ENCODE data around the gene MUCL3. TPM values are rescaled to one million over a fixed set of nuclear protein-coding genes. Genes with fewer than 3 reads are reported as not detected.
"Not testable (repeated sequence)": the region's sequence is repeated elsewhere in the genome, so short reads cannot be mapped to it uniquely, and the experiment has no call there.

The MUCL3 gene
- total RNA-seq, 1 donor from 2014 or later: not detected

- H3K27ac Mint-ChIP-seq (ENCODE audit: unreplicated experiment): no peak overlapping the region
- peaks cover 5% of the 10 kb centered on the region for H3K27me3 Mint-ChIP-seq (ENCODE audit: unreplicated experiment)
- no peak overlapping the region for H3K4me3 Mint-ChIP-seq (ENCODE audit: unreplicated experiment)
- TF ChIP-seq CTCF (IDR thresholded peaks at IDR 0.05): no peak
- no peak for DNase-seq (ENCODE audit: extremely low spot score, unreplicated experiment)
- no peaks in the 10 kb centered on the region for H3K4me1 Mint-ChIP-seq (ENCODE audit: unreplicated experiment)
- no peaks in the 10 kb centered on the region for H3K36me3 Mint-ChIP-seq (ENCODE audit: unreplicated experiment)
- H3K9me3 Mint-ChIP-seq (ENCODE audit: unreplicated experiment): no peaks in the 10 kb centered on the region
Observed at GRCh38 chr6:30998785-30999184, 58.0 kb downstream of the MUCL3 start.

- H3K4me3 Mint-ChIP-seq (ENCODE audit: unreplicated experiment); H3K27ac Mint-ChIP-seq (ENCODE audit: unreplicated experiment); H3K9me3 Mint-ChIP-seq (ENCODE audit: unreplicated experiment); DNase-seq (ENCODE audit: extremely low spot score, unreplicated experiment); H3K4me1 Mint-ChIP-seq (ENCODE audit: unreplicated experiment); H3K36me3 Mint-ChIP-seq (ENCODE audit: unreplicated experiment): not testable (repeated sequence)
- peaks cover 13% of the 10 kb centered on the region for H3K27me3 Mint-ChIP-seq (ENCODE audit: unreplicated experiment)
Observed at GRCh38 chr6:31000067-31000860, 59.5 kb downstream of the MUCL3 start.

- Mint-ChIP-seq H3K27ac (ENCODE audit: unreplicated experiment) (no peak overlapping the region), H3K9me3 (ENCODE audit: unreplicated experiment) (no peaks in the 10 kb centered on the region)
- TF ChIP-seq CTCF (IDR thresholded peaks at IDR 0.05): no peak
Observed at GRCh38 chr6:31001281-31001888, 60.6 kb downstream of the MUCL3 start.

GRCh38 chr6:31002471-31002870 lies 61.7 kb downstream of the MUCL3 start:
- no peak overlapping the region for H3K27ac Mint-ChIP-seq (ENCODE audit: unreplicated experiment)
- no peak for TF ChIP-seq CTCF (IDR thresholded peaks at IDR 0.05)
- no peak for DNase-seq (ENCODE audit: extremely low spot score, unreplicated experiment)
- H3K36me3 Mint-ChIP-seq (ENCODE audit: unreplicated experiment): no peaks in the 10 kb centered on the region
- H3K4me3 Mint-ChIP-seq (ENCODE audit: unreplicated experiment): no peak overlapping the region
- peaks cover 3% of the 10 kb centered on the region for H3K4me1 Mint-ChIP-seq (ENCODE audit: unreplicated experiment)
- no peaks in the 10 kb centered on the region for H3K9me3 Mint-ChIP-seq (ENCODE audit: unreplicated experiment)
- H3K27me3 Mint-ChIP-seq (ENCODE audit: unreplicated experiment): peaks cover 17% of the 10 kb centered on the region

More at GRCh38 chr6:31001281-31001888, 60.6 kb downstream of the MUCL3 start:
- no peaks in the 10 kb centered on the region for H3K4me1 Mint-ChIP-seq (ENCODE audit: unreplicated experiment)
- no peaks in the 10 kb centered on the region for H3K36me3 Mint-ChIP-seq (ENCODE audit: unreplicated experiment)
- H3K27me3 Mint-ChIP-seq (ENCODE audit: unreplicated experiment): peaks cover 17% of the 10 kb centered on the region
- H3K4me3 Mint-ChIP-seq (ENCODE audit: unreplicated experiment): no peak overlapping the region
- no peak for DNase-seq (ENCODE audit: extremely low spot score, unreplicated experiment)

Other genes with a start within 250 kb of the MUCL3 start
- 28.1 and 31.5 TPM in 2 replicates for gene NRM, start 250.0 kb upstream of the MUCL3 start, total RNA-seq
- gene MDC1, start 223.7 kb upstream of the MUCL3 start, total RNA-seq: 37.7 and 40.1 TPM in 2 replicates
- 725 and 729 TPM in 2 replicates for gene TUBB, start 220.6 kb upstream of the MUCL3 start, total RNA-seq
- gene FLOT1, start 198.3 kb upstream of the MUCL3 start, total RNA-seq: 86.8 and 88.1 TPM in 2 replicates
- 395 and 418 TPM in 2 replicates for gene IER3, start 196.4 kb upstream of the MUCL3 start, total RNA-seq
- gene DDR1, start 56.5 kb upstream of the MUCL3 start, total RNA-seq: 130 and 146 TPM in 2 replicates
- gene GTF2H4, start 32.8 kb upstream of the MUCL3 start, total RNA-seq: 35.5 and 39.3 TPM in 2 replicates
- gene VARS2, start 26.7 kb upstream of the MUCL3 start, total RNA-seq: 44.0 and 46.4 TPM in 2 replicates
- gene SFTA2, start 8.8 kb upstream of the MUCL3 start, total RNA-seq: not detected in 2 replicates
- gene MUC21, start 42.7 kb downstream of the MUCL3 start, total RNA-seq: not detected in 2 replicates
- not detected in 2 replicates for gene MUC22, start 69.5 kb downstream of the MUCL3 start, total RNA-seq
- not detected in 2 replicates for gene C6orf15, start 171.6 kb downstream of the MUCL3 start, total RNA-seq
- 3.2 and 6.2 TPM in 2 replicates for gene PSORS1C1, start 173.8 kb downstream of the MUCL3 start, total RNA-seq
- gene CDSN, start 179.5 kb downstream of the MUCL3 start, total RNA-seq: not detected in 2 replicates
- gene PSORS1C2, start 198.1 kb downstream of the MUCL3 start, total RNA-seq: not detected in 2 replicates
- gene CCHCR1, start 216.8 kb downstream of the MUCL3 start, total RNA-seq: 16.7 and 19.0 TPM in 2 replicates
- 8.2 and 8.8 TPM in 2 replicates for gene TCF19, start 217.6 kb downstream of the MUCL3 start, total RNA-seq
- gene POU5F1, start 229.7 kb downstream of the MUCL3 start, total RNA-seq: not detected in 2 replicates